LNCaP clone FGC (cell line): ENCODE results near the gene PRIMA1.

Source experiments
- DNase-seq: peaks from one replicate; pipeline ENCODE4 v3.0.0-alpha.2; 2011; ENCODE audit warnings: low read depth
- H3K4me3 ChIP-seq: 2 replicates; pipeline ENCODE4 v1.5.1; 2011; ENCODE audit warnings: mild to moderate bottlenecking, low read depth, low read length, control low read depth
- CTCF ChIP-seq: IDR thresholded peaks from 2 replicates; pipeline ENCODE4 v1.5.1; 2012; ENCODE audit warnings: mild to moderate bottlenecking; ENCODE audit not compliant: control insufficient read depth, insufficient read depth; ENCODE audit errors: extremely low read depth

Gene PRIMA1

GRCh38 chr14:93727039-93727740 is 61.1 kb downstream of the PRIMA1 start:
- DNase-seq = no peak
- no peak for TF ChIP-seq CTCF

GRCh38 chr14:93725993-93726392 is 62.3 kb downstream of the PRIMA1 start:
- H3K4me3 ChIP-seq = no peak overlapping the region
- no peak for TF ChIP-seq CTCF
- no peak for DNase-seq

More at GRCh38 chr14:93727039-93727740, 61.1 kb downstream of the PRIMA1 start:
- no peak overlapping the region for H3K4me3 ChIP-seq

- no peak for DNase-seq
- no peak overlapping the region for H3K4me3 ChIP-seq
- TF ChIP-seq CTCF = no peak
Observed at GRCh38 chr14:93725002-93725582, 63.2 kb downstream of the PRIMA1 start.

GRCh38 chr14:93723001-93723400 is 65.3 kb downstream of the PRIMA1 start:
- H3K4me3 ChIP-seq = no peak overlapping the region
- no peak for DNase-seq
- TF ChIP-seq CTCF = no peak

GRCh38 chr14:93720981-93721483 is 67.3 kb downstream of the PRIMA1 start:
- H3K4me3 ChIP-seq = no peak overlapping the region
- DNase-seq = no peak
- no peak for TF ChIP-seq CTCF

- no peak for DNase-seq
- H3K4me3 ChIP-seq = no peak overlapping the region
- TF ChIP-seq CTCF = no peak
Observed at GRCh38 chr14:93720076-93720815, 68.0 kb downstream of the PRIMA1 start.
